ENCODE results near the gene NDUFV3.
"Not testable (repeated sequence)": the region's sequence is repeated elsewhere in the genome, so short reads cannot be mapped to it uniquely, and the experiment has no call there.

Gene NDUFV3

GRCh38 chr21:42892931-42893755 is at the start of gene NDUFV3:
Gene NDUFV3, plus strand, starts transcription at chr21:42893309. Its CDS starts 25 bp downstream, at chr21:42893334.
- in situ Hi-C loops (cut with HindIII; ENCODE audit: low pct_ligation_motif_present, low pct_unique_long_range_greater_than_20kb, low sequenced_read_pairs): no loop called here
- peak; percentile 97 for DNase-seq

GRCh38 chr21:42844411-42845113 is 48.5 kb upstream of the NDUFV3 start:
- DNase-seq: no peak
- in situ Hi-C loops (cut with HindIII; ENCODE audit: low pct_ligation_motif_present, low pct_unique_long_range_greater_than_20kb, low sequenced_read_pairs): no loop called here

GRCh38 chr21:42845296-42845965 is 47.7 kb upstream of the NDUFV3 start:
- in situ Hi-C loops (cut with HindIII; ENCODE audit: low pct_ligation_motif_present, low pct_unique_long_range_greater_than_20kb, low sequenced_read_pairs): no loop called here
- no peak for DNase-seq

- no peak for DNase-seq
- in situ Hi-C loops (cut with HindIII; ENCODE audit: low pct_ligation_motif_present, low pct_unique_long_range_greater_than_20kb, low sequenced_read_pairs): no loop called here
Measured at GRCh38 chr21:42846221-42846620, 46.9 kb upstream of the NDUFV3 start.

- in situ Hi-C loops (cut with HindIII; ENCODE audit: low pct_ligation_motif_present, low pct_unique_long_range_greater_than_20kb, low sequenced_read_pairs): no loop called here
- DNase-seq: no peak
Measured at GRCh38 chr21:42847051-42847707, 45.9 kb upstream of the NDUFV3 start.

- no peak for DNase-seq
- in situ Hi-C loops (cut with HindIII; ENCODE audit: low pct_ligation_motif_present, low pct_unique_long_range_greater_than_20kb, low sequenced_read_pairs): no loop called here
Measured at GRCh38 chr21:42847726-42848125, 45.4 kb upstream of the NDUFV3 start.

- in situ Hi-C loops (cut with HindIII; ENCODE audit: low pct_ligation_motif_present, low pct_unique_long_range_greater_than_20kb, low sequenced_read_pairs); DNase-seq: not testable (repeated sequence)
Measured at GRCh38 chr21:42848144-42848931, 44.8 kb upstream of the NDUFV3 start.

- DNase-seq: no peak
- in situ Hi-C loops (cut with HindIII; ENCODE audit: low pct_ligation_motif_present, low pct_unique_long_range_greater_than_20kb, low sequenced_read_pairs): no loop called here
Measured at GRCh38 chr21:42848932-42849758, 44.0 kb upstream of the NDUFV3 start.

- no peak for DNase-seq
- in situ Hi-C loops (cut with HindIII; ENCODE audit: low pct_ligation_motif_present, low pct_unique_long_range_greater_than_20kb, low sequenced_read_pairs): no loop called here
Measured at GRCh38 chr21:42849759-42850412, 43.2 kb upstream of the NDUFV3 start.

GRCh38 chr21:42850463-42850862 is 42.6 kb upstream of the NDUFV3 start:
- DNase-seq: no peak
- in situ Hi-C loops (cut with HindIII; ENCODE audit: low pct_ligation_motif_present, low pct_unique_long_range_greater_than_20kb, low sequenced_read_pairs): no loop called here

- in situ Hi-C loops (cut with HindIII; ENCODE audit: low pct_ligation_motif_present, low pct_unique_long_range_greater_than_20kb, low sequenced_read_pairs): no loop called here
- DNase-seq: peak; percentile 10
Measured at GRCh38 chr21:42850866-42851391, 42.2 kb upstream of the NDUFV3 start.

GRCh38 chr21:42851812-42852665 is 41.1 kb upstream of the NDUFV3 start:
- no peak for DNase-seq
- in situ Hi-C loops (cut with HindIII; ENCODE audit: low pct_ligation_motif_present, low pct_unique_long_range_greater_than_20kb, low sequenced_read_pairs): no loop called here

- in situ Hi-C loops (cut with HindIII; ENCODE audit: low pct_ligation_motif_present, low pct_unique_long_range_greater_than_20kb, low sequenced_read_pairs): no loop called here
- DNase-seq: no peak
Measured at GRCh38 chr21:42852925-42853570, 40.1 kb upstream of the NDUFV3 start.

- no peak for DNase-seq
- in situ Hi-C loops (cut with HindIII; ENCODE audit: low pct_ligation_motif_present, low pct_unique_long_range_greater_than_20kb, low sequenced_read_pairs): no loop called here
Measured at GRCh38 chr21:42853621-42854020, 39.5 kb upstream of the NDUFV3 start.

- in situ Hi-C loops (cut with HindIII; ENCODE audit: low pct_ligation_motif_present, low pct_unique_long_range_greater_than_20kb, low sequenced_read_pairs): no loop called here
- DNase-seq: no peak
Measured at GRCh38 chr21:42854246-42855010, 38.7 kb upstream of the NDUFV3 start.
